Thyroid gland (tissue), 4 donors: ENCODE data around the gene PDXDC1.

ENCODE experiments used
- POLR2A ChIP-seq, 2 donors: fragments of 450-650 bp; IDR thresholded peaks; one replicate each; pipeline ENCODE4 v1.6.1; 2017; ENCODE audit warnings: antibody characterized with exemption in 2 of 2, mild to moderate bottlenecking in 2 of 2, moderate library complexity in 1 of 2
- TF ChIP-seq, protein P1 (sequence below), 6 experiments: fragments of 200-600 bp in 3 of 6; fragments of 450-650 bp in 3 of 6; sonication (generic) in 3 of 6; IDR thresholded peaks; one replicate each; pipeline ENCODE4 v1.5.1; 2016 to 2019; ENCODE audit warnings: antibody characterized with exemption in 6 of 6, mild to moderate bottlenecking in 2 of 6, inconsistent platforms in 1 of 6, moderate library complexity in 1 of 6

DNA sequence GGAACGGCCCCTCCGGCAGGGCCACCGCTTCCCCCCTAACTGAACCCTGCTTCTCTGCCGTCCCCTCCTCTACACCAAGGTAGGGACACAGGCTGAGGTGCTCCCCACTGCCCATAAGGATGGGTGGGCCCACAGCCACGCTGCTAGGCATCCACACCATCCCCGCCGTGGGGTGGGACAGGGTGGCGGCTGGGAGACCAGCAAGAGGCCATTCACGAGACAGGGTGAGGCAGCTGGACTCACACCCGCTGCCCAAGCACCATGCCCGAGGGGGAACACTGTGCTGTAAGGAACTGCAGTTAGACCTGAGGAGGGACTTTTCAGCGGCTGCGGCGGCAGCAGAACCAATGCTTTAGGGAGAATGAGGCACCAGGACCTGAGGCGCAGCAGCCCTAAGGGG, 166.8 kb downstream of the PDXDC1 start:
- TF ChIP-seq, protein P1, sequence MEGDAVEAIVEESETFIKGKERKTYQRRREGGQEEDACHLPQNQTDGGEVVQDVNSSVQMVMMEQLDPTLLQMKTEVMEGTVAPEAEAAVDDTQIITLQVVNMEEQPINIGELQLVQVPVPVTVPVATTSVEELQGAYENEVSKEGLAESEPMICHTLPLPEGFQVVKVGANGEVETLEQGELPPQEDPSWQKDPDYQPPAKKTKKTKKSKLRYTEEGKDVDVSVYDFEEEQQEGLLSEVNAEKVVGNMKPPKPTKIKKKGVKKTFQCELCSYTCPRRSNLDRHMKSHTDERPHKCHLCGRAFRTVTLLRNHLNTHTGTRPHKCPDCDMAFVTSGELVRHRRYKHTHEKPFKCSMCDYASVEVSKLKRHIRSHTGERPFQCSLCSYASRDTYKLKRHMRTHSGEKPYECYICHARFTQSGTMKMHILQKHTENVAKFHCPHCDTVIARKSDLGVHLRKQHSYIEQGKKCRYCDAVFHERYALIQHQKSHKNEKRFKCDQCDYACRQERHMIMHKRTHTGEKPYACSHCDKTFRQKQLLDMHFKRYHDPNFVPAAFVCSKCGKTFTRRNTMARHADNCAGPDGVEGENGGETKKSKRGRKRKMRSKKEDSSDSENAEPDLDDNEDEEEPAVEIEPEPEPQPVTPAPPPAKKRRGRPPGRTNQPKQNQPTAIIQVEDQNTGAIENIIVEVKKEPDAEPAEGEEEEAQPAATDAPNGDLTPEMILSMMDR (IDR thresholded peaks at IDR 0.05) = no peak
- no peak for TF ChIP-seq POLR2A (IDR thresholded peaks at IDR 0.05)
